Kidney epithelial cell (primary cell): ENCODE measurements around the gene YTHDF2. TPM values are rescaled to one million over a fixed set of nuclear protein-coding genes. Genes with fewer than 3 reads are reported as not detected.

ENCODE experiments used
- DNase-seq: peaks from one replicate; pipeline ENCODE4 v3.0.0-alpha.2; 2010; ENCODE audit warnings: low read depth
- H3K27me3 ChIP-seq: 2 replicates; pipeline ENCODE4 v1.6.0; 2011; ENCODE audit warnings: low read length; ENCODE audit not compliant: control insufficient read depth, insufficient read depth
- H3K36me3 ChIP-seq: 2 replicates; pipeline ENCODE4 v1.5.1; 2011; ENCODE audit warnings: low read length; ENCODE audit not compliant: control insufficient read depth, insufficient read depth
- H3K4me3 ChIP-seq: 2 replicates; pipeline ENCODE4 v1.5.1; 2011; ENCODE audit warnings: low read depth, mild to moderate bottlenecking, control low read depth, low read length
- total RNA-seq: library from RNA; depleted of rRNA; stranded (reverse); fragments of >200 nt; gene quantifications from 2 replicates; pipeline ENCODE4 v1.2.3, GENCODE V29; 2015
- TF ChIP-seq, protein P1 (sequence below): IDR thresholded peaks from 2 replicates; pipeline ENCODE4 v1.5.1; 2011; ENCODE audit warnings: mild to moderate bottlenecking, moderate library complexity, low read length, control low read depth, inconsistent platforms; ENCODE audit not compliant: insufficient read depth, poor library complexity, severe bottlenecking

Gene YTHDF2
- total RNA-seq, 1 donor from 2014 or later = 114 TPM

DNA sequence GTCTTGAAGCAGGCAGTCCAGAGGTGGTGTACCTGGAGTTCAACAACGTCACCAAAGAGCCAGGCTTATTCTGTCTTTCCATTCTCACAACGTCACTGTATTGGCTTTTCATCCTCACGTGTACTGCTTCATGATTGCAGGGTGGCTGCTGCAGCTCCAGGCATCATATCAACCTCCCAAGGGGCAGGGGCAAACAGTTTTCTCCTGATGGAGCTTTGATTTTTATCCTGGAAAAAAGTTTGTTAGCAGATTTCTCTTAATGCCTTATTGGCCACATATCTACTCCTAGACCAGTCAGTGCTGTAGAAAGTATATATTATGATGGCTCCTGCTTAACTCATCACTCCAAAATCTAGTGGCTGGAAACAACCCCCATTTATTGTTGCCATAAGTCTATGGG, 66.9 kb downstream of the YTHDF2 start:
- TF ChIP-seq, protein P1, sequence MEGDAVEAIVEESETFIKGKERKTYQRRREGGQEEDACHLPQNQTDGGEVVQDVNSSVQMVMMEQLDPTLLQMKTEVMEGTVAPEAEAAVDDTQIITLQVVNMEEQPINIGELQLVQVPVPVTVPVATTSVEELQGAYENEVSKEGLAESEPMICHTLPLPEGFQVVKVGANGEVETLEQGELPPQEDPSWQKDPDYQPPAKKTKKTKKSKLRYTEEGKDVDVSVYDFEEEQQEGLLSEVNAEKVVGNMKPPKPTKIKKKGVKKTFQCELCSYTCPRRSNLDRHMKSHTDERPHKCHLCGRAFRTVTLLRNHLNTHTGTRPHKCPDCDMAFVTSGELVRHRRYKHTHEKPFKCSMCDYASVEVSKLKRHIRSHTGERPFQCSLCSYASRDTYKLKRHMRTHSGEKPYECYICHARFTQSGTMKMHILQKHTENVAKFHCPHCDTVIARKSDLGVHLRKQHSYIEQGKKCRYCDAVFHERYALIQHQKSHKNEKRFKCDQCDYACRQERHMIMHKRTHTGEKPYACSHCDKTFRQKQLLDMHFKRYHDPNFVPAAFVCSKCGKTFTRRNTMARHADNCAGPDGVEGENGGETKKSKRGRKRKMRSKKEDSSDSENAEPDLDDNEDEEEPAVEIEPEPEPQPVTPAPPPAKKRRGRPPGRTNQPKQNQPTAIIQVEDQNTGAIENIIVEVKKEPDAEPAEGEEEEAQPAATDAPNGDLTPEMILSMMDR = no peak
- no peak overlapping the region for H3K4me3 ChIP-seq
- H3K36me3 ChIP-seq = no peaks in the 10 kb centered on the region
- no peaks in the 10 kb centered on the region for H3K27me3 ChIP-seq
- DNase-seq = no peak

DNA sequence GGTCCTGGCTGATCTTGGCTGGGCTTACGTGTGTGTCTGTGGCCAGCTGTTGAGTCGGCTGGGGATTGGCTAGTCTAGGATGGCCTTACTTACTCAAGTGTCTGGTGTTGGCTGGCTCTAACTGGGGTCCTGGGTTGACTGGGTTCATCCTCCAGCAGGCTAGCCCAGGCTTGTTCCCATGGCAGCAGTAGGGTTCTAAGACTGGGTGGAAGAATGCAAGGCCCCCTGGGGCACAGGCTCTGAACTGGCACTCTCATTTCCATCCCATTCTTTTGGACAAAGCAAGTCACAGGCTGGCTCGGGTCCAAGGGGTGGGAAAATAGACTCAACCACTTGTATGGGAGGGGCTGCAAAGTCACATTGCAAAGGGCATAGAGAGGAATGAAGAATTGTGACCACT, 67.3 kb downstream of the YTHDF2 start:
- H3K27me3 ChIP-seq = no peaks in the 10 kb centered on the region
- TF ChIP-seq, protein P1 = no peak
- DNase-seq = no peak
- no peaks in the 10 kb centered on the region for H3K36me3 ChIP-seq
- no peak overlapping the region for H3K4me3 ChIP-seq

DNA sequence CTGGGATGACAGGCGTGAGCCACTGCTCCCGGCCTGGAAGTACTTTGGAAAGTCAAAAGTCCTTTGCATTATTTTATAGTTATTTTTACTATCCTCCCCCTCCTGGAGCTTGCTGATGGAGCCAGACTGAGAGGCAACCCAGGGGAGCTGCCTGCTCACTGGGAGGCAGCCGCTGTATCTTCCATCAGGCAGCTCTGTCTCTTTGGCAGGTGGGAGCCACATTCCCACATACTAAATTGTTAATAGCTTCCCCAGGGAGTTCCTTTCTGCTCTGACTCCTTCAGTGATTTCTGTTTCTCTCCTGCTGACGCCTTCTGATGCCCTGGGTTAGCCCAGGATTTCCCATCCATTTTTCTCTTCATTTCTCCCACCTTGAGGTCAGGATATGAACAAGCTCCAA, 70.3 kb downstream of the YTHDF2 start:
- TF ChIP-seq, protein P1 = no peak
- DNase-seq = no peak
- H3K27me3 ChIP-seq = peaks cover 18% of the 10 kb centered on the region
- no peak overlapping the region for H3K4me3 ChIP-seq
- H3K36me3 ChIP-seq = no peaks in the 10 kb centered on the region

DNA sequence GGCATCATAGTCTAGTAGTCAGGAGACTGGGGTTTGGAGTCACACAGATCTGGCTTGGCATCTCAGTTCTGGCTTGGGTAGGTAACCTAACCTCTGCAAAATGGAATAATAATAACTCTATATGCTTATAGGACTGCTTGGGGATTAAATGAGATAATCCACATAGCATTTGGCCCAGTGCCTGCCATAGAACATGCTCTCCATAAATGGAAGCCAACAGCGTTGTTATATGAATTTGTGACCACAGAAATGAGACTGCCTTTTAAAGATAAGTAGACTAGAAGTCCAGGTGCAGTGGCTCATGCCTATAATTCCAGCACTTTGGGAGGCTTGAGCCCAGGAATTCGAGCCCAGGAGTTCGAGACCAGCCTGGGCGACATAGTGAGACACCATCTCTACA, 71.2 kb downstream of the YTHDF2 start:
- TF ChIP-seq, protein P1 = no peak
- no peak for DNase-seq
- Histone ChIP-seq H3K36me3 (no peaks in the 10 kb centered on the region), H3K27me3 (peaks cover 27% of the 10 kb centered on the region), H3K4me3 (no peak overlapping the region)

DNA sequence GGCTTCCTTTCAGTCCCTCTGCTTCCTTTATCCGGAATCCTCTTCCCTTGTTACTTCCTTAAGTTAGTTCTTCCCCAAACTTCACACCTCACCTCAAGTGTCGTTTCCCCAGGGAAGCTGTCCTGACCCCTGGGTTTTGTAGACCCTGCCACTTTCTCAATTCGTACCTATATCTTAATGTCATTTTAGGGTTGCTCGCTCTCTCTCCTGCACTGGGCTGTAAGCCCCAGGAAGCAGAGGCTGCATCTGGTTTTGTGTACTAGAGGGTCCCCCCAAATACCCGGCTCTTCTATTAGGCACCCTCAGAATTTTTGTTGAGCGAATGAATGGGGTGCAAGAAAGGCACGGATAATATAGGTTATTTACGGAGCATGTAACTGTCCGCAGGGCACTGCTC, 74.6 kb downstream of the YTHDF2 start:
- H3K27me3 ChIP-seq = peaks cover 53% of the 10 kb centered on the region
- TF ChIP-seq, protein P1 = no peak
- no peak for DNase-seq
- no peaks in the 10 kb centered on the region for H3K36me3 ChIP-seq
- no peak overlapping the region for H3K4me3 ChIP-seq

DNA sequence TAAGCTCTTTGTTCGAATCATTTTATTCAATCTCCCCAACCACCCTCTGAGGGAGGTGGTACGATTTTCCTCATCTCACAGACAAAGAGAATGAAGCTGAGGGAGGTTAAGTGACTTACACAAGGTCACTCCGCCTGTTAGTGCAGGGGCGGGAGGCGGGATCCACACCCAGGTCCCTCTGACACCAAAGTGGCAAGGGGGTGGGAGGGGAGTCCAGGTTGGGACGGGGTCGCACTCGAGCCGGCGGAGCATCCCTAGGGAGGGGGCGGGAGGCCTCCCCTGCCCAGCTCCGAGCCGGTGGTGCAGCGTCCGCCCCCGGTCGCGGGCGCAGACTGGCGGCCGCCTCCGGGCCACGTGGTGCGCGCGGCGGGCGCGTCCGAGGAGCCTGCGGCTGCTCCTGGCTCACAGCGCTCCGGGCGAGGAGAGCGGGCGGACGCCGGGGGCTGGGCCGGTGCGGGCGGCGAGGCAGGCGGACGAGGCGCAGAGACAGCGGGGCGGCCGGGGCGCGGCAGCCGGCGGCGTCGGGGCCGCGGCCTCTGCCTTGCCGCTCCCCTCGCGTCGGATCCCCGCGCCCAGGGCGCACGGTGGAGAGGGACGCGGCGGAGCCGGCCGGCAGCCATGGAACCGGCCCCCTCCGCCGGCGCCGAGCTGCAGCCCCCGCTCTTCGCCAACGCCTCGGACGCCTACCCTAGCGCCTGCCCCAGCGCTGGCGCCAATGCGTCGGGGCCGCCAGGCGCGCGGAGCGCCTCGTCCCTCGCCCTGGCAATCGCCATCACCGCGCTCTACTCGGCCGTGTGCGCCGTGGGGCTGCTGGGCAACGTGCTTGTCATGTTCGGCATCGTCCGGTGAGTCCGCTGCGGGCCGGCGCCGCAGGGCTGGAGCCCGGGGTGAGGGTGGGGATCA, 75.3 kb downstream of the YTHDF2 start, which contains the start of gene OPRD1:
Gene OPRD1, plus strand, starts transcription at position 405 of the 903 bp plus-strand sequence. Its CDS starts 214 bp downstream, at position 619.
- no peak for DNase-seq
- no peak within 1 kb of the TSS for H3K4me3 ChIP-seq

More for the DNA sequence above, 75.3 kb downstream of the YTHDF2 start, which contains the start of gene OPRD1:
- Histone ChIP-seq H3K27me3 (peaks cover 60% of the 10 kb centered on the region), H3K36me3 (no peaks in the 10 kb centered on the region)
- TF ChIP-seq, protein P1 = no peak
